ENCODE results near the gene SERPINB11. TPM values are rescaled to one million over a fixed set of nuclear protein-coding genes. Genes with fewer than 3 reads are reported as not detected.

SERPINB11 gene
- total RNA-seq, 1 donor from 2014 or later, result 1.3 TPM

GRCh38 chr18:63679820-63680606 is 22.7 kb upstream of the SERPINB11 start:
- H3K4me1 Mint-ChIP-seq (ENCODE audit: unreplicated experiment), result peaks cover 14% of the 10 kb centered on the region
- no peak overlapping the region for H3K4me3 Mint-ChIP-seq
- H3K27me3 Mint-ChIP-seq, result peaks cover 4% of the 10 kb centered on the region
- TF ChIP-seq CTCF (conservative IDR thresholded peaks at IDR 0.05), result no peak
- no peak for DNase-seq (ENCODE audit: extremely low spot score, unreplicated experiment)
- H3K36me3 Mint-ChIP-seq, result no peaks in the 10 kb centered on the region
- H3K27ac Mint-ChIP-seq, result peak overlapping the region; percentile 10
- peaks cover 9% of the 10 kb centered on the region for H3K9me3 Mint-ChIP-seq

GRCh38 chr18:63681449-63682340 is 21.1 kb upstream of the SERPINB11 start:
- TF ChIP-seq CTCF (conservative IDR thresholded peaks at IDR 0.05), result no peak
- H3K36me3 Mint-ChIP-seq, result no peaks in the 10 kb centered on the region
- no peak overlapping the region for H3K4me3 Mint-ChIP-seq
- peaks cover 9% of the 10 kb centered on the region for H3K9me3 Mint-ChIP-seq
- H3K4me1 Mint-ChIP-seq (ENCODE audit: unreplicated experiment), result peaks cover 14% of the 10 kb centered on the region
- H3K27ac Mint-ChIP-seq, result peak overlapping the region; percentile 10
- DNase-seq (ENCODE audit: extremely low spot score, unreplicated experiment), result no peak
- no peaks in the 10 kb centered on the region for H3K27me3 Mint-ChIP-seq

- Mint-ChIP-seq H3K4me3 (peak overlapping the region; percentile 61), H3K27me3 (no peaks in the 10 kb centered on the region), H3K36me3 (no peaks in the 10 kb centered on the region), H3K27ac (peak overlapping the region; percentile 96), H3K9me3 (peaks cover 9% of the 10 kb centered on the region), H3K4me1 (ENCODE audit: unreplicated experiment) (peaks cover 14% of the 10 kb centered on the region)
- DNase-seq (ENCODE audit: extremely low spot score, unreplicated experiment), result no peak
- TF ChIP-seq CTCF (conservative IDR thresholded peaks at IDR 0.05), result no peak
Observed at GRCh38 chr18:63683152-63683551, 19.6 kb upstream of the SERPINB11 start.

GRCh38 chr18:63683890-63684289 is 18.9 kb upstream of the SERPINB11 start:
- H3K27me3 Mint-ChIP-seq, result no peaks in the 10 kb centered on the region
- H3K9me3 Mint-ChIP-seq, result peaks cover 9% of the 10 kb centered on the region
- DNase-seq (ENCODE audit: extremely low spot score, unreplicated experiment), result no peak
- H3K4me1 Mint-ChIP-seq (ENCODE audit: unreplicated experiment), result peaks cover 14% of the 10 kb centered on the region
- H3K27ac Mint-ChIP-seq, result no peak overlapping the region
- no peak overlapping the region for H3K4me3 Mint-ChIP-seq
- H3K36me3 Mint-ChIP-seq, result no peaks in the 10 kb centered on the region
- TF ChIP-seq CTCF (conservative IDR thresholded peaks at IDR 0.05), result no peak

- H3K9me3 Mint-ChIP-seq, result peaks cover 9% of the 10 kb centered on the region
- DNase-seq (ENCODE audit: extremely low spot score, unreplicated experiment), result no peak
- no peak for TF ChIP-seq CTCF (conservative IDR thresholded peaks at IDR 0.05)
- no peak overlapping the region for H3K4me3 Mint-ChIP-seq
- H3K27me3 Mint-ChIP-seq, result no peaks in the 10 kb centered on the region
- no peak overlapping the region for H3K27ac Mint-ChIP-seq
- peaks cover 14% of the 10 kb centered on the region for H3K4me1 Mint-ChIP-seq (ENCODE audit: unreplicated experiment)
- no peaks in the 10 kb centered on the region for H3K36me3 Mint-ChIP-seq
Observed at GRCh38 chr18:63684718-63685117, 18.0 kb upstream of the SERPINB11 start.

Data from type B pancreatic cell (in vitro differentiated cells).